GM21619 (cell line): ENCODE data around the gene PPIG.
A peak's percentile ranks its signal among the peaks of the same experiment; 100 is the strongest.
"Not testable (repeated sequence)": the region's sequence is repeated elsewhere in the genome, so short reads cannot be mapped to it uniquely, and the experiment has no call there.

Experiments used
- ATAC-seq: cut with Tn5 transposase; IDR thresholded peaks from one replicate; pipeline ENCODE4 v1.9.1; 2021; ENCODE audit not compliant: unreplicated experiment

The PPIG gene

GRCh38 chr2:169661265-169661664 lies 77.1 kb downstream of the PPIG start:
- no peak for ATAC-seq

- no peak for ATAC-seq
Observed at GRCh38 chr2:169662744-169663143, 78.6 kb downstream of the PPIG start.

- ATAC-seq, result no peak
Observed at GRCh38 chr2:169663247-169663646, 79.1 kb downstream of the PPIG start.

GRCh38 chr2:169664600-169664977 lies 80.4 kb downstream of the PPIG start:
- no peak for ATAC-seq

GRCh38 chr2:169664978-169665930 lies 81.1 kb downstream of the PPIG start:
- ATAC-seq, result no peak

- no peak for ATAC-seq
Observed at GRCh38 chr2:169667583-169667982, 83.4 kb downstream of the PPIG start.

- ATAC-seq, result peak; percentile 72
Observed at GRCh38 chr2:169670215-169670651, 86.1 kb downstream of the PPIG start.

GRCh38 chr2:169670937-169671336 lies 86.8 kb downstream of the PPIG start:
- ATAC-seq, result no peak

- no peak for ATAC-seq
Observed at GRCh38 chr2:169672406-169672805, 88.3 kb downstream of the PPIG start.

GRCh38 chr2:169673106-169673505 lies 89.0 kb downstream of the PPIG start:
- ATAC-seq, result no peak

- ATAC-seq, result no peak
Observed at GRCh38 chr2:169673921-169674320, 89.8 kb downstream of the PPIG start.

GRCh38 chr2:169676357-169676756 lies 92.2 kb downstream of the PPIG start:
- ATAC-seq, result no peak

GRCh38 chr2:169676850-169677249 lies 92.7 kb downstream of the PPIG start:
- no peak for ATAC-seq

- no peak for ATAC-seq
Observed at GRCh38 chr2:169683054-169683424, 98.9 kb downstream of the PPIG start.

GRCh38 chr2:169683425-169684134 lies 99.4 kb downstream of the PPIG start:
- no peak for ATAC-seq

- no peak for ATAC-seq
Observed at GRCh38 chr2:169684135-169684565, 100.0 kb downstream of the PPIG start.

GRCh38 chr2:169684712-169685111 lies 100.6 kb downstream of the PPIG start:
- ATAC-seq, result not testable (repeated sequence)

- not testable (repeated sequence) for ATAC-seq
Observed at GRCh38 chr2:169686825-169687224, 102.7 kb downstream of the PPIG start.

GRCh38 chr2:169687943-169688342 lies 103.8 kb downstream of the PPIG start:
- not testable (repeated sequence) for ATAC-seq

GRCh38 chr2:169690958-169691357 lies 106.8 kb downstream of the PPIG start:
- ATAC-seq, result no peak
